Measurements from ENCODE around the gene DNAJB8.

DNA sequence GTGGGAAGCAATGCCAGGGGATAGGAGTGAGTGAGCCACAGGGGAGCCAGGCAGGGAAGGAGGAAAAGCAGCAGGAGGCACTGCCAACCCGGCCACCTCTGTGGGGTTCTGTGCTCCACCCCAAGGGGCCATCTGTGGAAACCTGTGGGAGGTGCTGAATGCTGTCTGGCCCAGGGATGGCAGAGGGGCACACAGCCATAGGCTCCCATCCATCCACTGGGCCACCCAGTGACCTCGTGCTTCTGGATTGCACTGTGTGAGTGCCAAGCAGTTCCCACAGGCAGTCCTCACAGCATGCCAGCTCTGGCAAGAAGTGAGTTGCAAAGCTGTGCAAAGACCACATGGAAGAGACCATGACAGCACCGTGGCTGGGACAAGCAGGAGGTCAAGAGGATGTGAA is 27.5 kb downstream of the DNAJB8 start:
- no peak for TF ChIP-seq EZH2 (IDR thresholded peaks at IDR 0.05; ENCODE audit: borderline replicate concordance)
- TF ChIP-seq, protein P1, sequence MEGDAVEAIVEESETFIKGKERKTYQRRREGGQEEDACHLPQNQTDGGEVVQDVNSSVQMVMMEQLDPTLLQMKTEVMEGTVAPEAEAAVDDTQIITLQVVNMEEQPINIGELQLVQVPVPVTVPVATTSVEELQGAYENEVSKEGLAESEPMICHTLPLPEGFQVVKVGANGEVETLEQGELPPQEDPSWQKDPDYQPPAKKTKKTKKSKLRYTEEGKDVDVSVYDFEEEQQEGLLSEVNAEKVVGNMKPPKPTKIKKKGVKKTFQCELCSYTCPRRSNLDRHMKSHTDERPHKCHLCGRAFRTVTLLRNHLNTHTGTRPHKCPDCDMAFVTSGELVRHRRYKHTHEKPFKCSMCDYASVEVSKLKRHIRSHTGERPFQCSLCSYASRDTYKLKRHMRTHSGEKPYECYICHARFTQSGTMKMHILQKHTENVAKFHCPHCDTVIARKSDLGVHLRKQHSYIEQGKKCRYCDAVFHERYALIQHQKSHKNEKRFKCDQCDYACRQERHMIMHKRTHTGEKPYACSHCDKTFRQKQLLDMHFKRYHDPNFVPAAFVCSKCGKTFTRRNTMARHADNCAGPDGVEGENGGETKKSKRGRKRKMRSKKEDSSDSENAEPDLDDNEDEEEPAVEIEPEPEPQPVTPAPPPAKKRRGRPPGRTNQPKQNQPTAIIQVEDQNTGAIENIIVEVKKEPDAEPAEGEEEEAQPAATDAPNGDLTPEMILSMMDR (IDR thresholded peaks at IDR 0.05; ENCODE audit: poor library complexity), result no peak

All from hepatocyte (in vitro differentiated cells).